ENCODE measurements around the gene CCDC124.

Gene CCDC124

DNA sequence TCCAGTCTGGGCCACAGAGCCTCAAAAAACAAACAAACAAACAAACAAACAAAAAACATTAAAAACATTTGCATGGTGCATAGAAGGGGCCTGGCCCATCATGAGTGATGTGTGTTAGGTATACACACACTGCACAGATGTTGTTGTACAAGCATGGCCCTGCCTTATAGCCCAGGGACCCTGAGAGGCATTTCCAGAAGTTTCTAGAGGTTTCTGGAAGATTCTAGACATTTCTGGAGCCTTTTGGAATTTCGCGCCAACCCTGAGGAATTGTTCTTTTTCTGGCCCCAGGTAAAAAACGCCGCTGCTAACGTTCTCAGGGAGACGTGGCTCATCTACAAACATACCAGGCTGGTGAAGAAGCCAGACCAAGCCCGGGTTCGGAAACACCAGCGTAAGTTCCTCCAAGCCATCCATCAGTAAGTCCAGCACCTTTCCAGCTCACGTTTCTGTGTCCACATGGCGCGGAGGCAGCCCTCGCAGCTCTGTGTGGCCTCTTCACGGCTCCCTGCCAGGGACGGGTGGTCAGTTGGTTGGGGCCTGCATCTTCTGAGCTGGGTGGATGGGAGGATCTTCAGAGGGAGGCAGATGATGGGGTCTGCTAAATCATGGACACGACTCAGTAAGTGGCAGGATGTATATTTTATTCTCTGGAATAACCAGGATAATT lies 56.7 kb downstream of the CCDC124 start:
- no peak for DNase-seq

DNA sequence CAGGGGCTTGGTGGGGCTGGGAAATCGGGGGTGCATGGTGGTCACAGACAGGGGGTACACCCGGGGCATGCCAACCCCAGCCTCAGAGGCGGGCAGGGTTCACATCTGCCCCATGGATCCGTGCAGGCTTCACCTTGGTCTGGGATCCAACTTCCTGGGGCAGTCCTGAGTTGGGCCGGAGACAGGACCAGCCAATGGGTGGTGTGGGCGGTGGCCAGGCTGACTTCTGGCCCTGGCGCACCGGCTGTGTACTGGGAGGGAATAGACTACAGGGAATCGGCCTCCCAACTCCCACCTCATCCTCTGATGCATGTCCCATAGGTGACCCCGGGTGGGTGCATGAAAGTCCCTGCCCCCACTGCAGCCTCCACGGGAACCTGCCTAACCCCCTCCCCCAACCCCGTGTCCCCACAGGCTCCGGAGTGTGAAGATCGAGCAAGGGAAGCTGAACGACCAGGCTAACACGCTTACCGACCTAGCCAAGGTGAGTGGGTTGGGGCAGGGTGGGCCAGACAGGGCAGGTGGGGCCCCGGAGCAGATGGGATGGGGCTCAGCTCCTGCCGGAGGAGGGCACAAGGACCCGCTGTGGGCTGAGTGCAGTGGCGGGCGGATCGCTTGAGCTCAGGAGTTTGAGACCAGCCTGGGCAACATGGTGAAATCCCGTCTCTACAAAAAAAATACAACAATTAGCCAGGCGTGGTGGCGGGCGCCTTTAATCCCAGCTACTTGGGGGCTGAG lies 60.4 kb downstream of the CCDC124 start:
- no peak for DNase-seq

Measured in SHP77 treated with DMSO at 0.1 percent for 48 hours (cell line).